WERI-Rb-1 (cell line): ENCODE measurements around the gene LOXL4.

Experiments
- DNase-seq: peaks from one replicate; pipeline ENCODE4 v3.0.0-alpha.2; 2020
- H3K27ac ChIP-seq: fragments of 250-450 bp; sonication (Bioruptor Pico); 2 replicates; pipeline ENCODE4 v1.5.1; 2020; ENCODE audit warnings: mild to moderate bottlenecking, moderate library complexity
- H3K27me3 ChIP-seq: fragments of 250-450 bp; sonication (Bioruptor Pico); 2 replicates; pipeline ENCODE4 v1.5.1; 2021; ENCODE audit warnings: mild to moderate bottlenecking, low read depth, moderate library complexity; ENCODE audit not compliant: insufficient read depth, severe bottlenecking
- H3K36me3 ChIP-seq: fragments of 250-450 bp; sonication (Bioruptor Pico); 2 replicates; pipeline ENCODE4 v1.5.1; 2020; ENCODE audit warnings: mild to moderate bottlenecking, moderate library complexity
- H3K4me3 ChIP-seq: 2 replicates; pipeline ENCODE4 v1.5.1; 2011; ENCODE audit warnings: low read depth, mild to moderate bottlenecking, control low read depth, low read length
- H3K9me3 ChIP-seq: fragments of 250-450 bp; sonication (Bioruptor Pico); 2 replicates; pipeline ENCODE4 v1.5.1; 2021; ENCODE audit warnings: mild to moderate bottlenecking, moderate library complexity; ENCODE audit not compliant: severe bottlenecking
- TF ChIP-seq, protein P1 (sequence below): IDR thresholded peaks from 2 replicates; pipeline ENCODE4 v1.5.1; 2011; ENCODE audit warnings: low read depth, mild to moderate bottlenecking, control low read depth, inconsistent platforms, low read length

Gene LOXL4

GRCh38 chr10:98294270-98294627 lies 26.3 kb upstream of the LOXL4 start:
- TF ChIP-seq, protein P1, sequence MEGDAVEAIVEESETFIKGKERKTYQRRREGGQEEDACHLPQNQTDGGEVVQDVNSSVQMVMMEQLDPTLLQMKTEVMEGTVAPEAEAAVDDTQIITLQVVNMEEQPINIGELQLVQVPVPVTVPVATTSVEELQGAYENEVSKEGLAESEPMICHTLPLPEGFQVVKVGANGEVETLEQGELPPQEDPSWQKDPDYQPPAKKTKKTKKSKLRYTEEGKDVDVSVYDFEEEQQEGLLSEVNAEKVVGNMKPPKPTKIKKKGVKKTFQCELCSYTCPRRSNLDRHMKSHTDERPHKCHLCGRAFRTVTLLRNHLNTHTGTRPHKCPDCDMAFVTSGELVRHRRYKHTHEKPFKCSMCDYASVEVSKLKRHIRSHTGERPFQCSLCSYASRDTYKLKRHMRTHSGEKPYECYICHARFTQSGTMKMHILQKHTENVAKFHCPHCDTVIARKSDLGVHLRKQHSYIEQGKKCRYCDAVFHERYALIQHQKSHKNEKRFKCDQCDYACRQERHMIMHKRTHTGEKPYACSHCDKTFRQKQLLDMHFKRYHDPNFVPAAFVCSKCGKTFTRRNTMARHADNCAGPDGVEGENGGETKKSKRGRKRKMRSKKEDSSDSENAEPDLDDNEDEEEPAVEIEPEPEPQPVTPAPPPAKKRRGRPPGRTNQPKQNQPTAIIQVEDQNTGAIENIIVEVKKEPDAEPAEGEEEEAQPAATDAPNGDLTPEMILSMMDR: no peak
- DNase-seq: no peak
- no peaks in the 10 kb centered on the region; the same call in 1 of the 2 replicates for H3K36me3 ChIP-seq
- H3K4me3 ChIP-seq: no peak overlapping the region
- no peak overlapping the region for H3K27ac ChIP-seq
- H3K27me3 ChIP-seq: no peaks in the 10 kb centered on the region
- H3K9me3 ChIP-seq: no peaks in the 10 kb centered on the region

DNA sequence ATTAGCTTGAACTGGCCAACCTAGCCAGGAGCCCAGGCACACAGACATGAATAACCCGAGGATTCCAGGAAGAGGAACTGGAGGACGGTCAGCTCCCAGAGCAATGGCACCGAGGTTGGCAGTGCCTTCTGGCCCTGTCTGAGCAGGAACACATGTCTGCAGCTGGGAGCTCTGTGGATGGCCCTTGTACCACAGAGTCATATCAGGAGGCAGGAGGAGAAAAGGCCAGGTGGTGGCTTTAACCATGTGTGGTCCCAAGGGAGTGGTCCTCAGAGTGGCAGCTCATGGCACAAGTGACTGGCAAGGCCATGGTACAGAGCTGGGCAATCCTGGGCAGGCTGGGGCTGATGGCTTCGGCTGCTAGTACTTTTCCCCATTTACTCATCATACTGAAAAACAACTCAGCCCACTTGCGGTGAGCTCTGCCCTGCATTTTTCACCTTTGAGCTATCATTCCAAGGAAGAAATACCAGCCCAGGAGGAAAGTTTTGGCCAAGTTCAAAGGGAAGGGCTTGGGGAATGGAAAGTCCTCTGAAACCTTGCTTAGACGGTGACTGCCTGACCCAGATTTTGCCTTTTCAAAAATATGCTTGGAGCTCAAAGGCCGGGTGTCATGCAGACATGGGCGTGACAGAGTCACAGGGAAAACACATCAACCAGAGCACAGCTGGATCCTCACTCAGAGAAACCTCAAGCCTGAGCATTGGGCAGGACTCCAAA lies 25.7 kb upstream of the LOXL4 start:
- Histone ChIP-seq H3K4me3 (no peak overlapping the region), H3K36me3 (no peaks in the 10 kb centered on the region; the same call in 1 of the 2 replicates), H3K9me3 (no peaks in the 10 kb centered on the region), H3K27me3 (no peaks in the 10 kb centered on the region), H3K27ac (no peak overlapping the region)
- TF ChIP-seq, protein P1: no peak
- no peak for DNase-seq

- no peak overlapping the region for H3K4me3 ChIP-seq
- DNase-seq: no peak
- no peaks in the 10 kb centered on the region; the same call in 1 of the 2 replicates for H3K36me3 ChIP-seq
- TF ChIP-seq, protein P1: no peak
- H3K27ac ChIP-seq: no peak overlapping the region
- no peaks in the 10 kb centered on the region for H3K9me3 ChIP-seq
- H3K27me3 ChIP-seq: no peaks in the 10 kb centered on the region
These were observed 25.0 kb upstream of the LOXL4 start for GRCh38 chr10:98292971-98293370.

DNA sequence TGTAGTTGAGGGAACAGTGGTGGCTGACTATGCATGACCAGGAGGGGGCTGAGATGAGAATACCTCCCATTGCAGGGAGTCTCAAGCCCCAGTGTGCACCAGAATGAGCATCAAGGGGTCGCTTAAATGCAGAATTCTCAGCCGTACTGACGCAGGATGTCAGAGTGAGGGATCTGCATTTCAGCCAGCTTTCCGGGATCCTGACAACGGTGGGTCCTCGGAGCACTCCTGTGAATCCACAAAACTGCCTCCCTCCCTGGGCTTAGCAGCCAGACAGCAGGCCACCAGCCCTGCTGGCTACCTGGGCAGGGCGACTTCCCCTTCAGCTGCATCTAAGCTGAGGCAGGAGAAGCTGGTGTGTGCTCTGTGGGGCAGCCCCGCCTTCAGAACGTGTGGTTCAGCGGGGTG lies 21.8 kb upstream of the LOXL4 start:
- H3K36me3 ChIP-seq: no peaks in the 10 kb centered on the region
- TF ChIP-seq, protein P1: no peak
- H3K9me3 ChIP-seq: no peaks in the 10 kb centered on the region
- no peaks in the 10 kb centered on the region for H3K27me3 ChIP-seq
- DNase-seq: no peak
- no peak overlapping the region for H3K27ac ChIP-seq
- H3K4me3 ChIP-seq: no peak overlapping the region

- no peaks in the 10 kb centered on the region for H3K27me3 ChIP-seq
- H3K27ac ChIP-seq: no peak overlapping the region
- TF ChIP-seq, protein P1: no peak
These were observed 19.3 kb upstream of the LOXL4 start for GRCh38 chr10:98287321-98287720.

GRCh38 chr10:98286419-98286818 lies 18.4 kb upstream of the LOXL4 start:
- H3K9me3 ChIP-seq: no peaks in the 10 kb centered on the region
- TF ChIP-seq, protein P1: no peak
- no peak overlapping the region for H3K27ac ChIP-seq
- DNase-seq: no peak
- no peaks in the 10 kb centered on the region for H3K36me3 ChIP-seq
- H3K4me3 ChIP-seq: no peak overlapping the region
- no peaks in the 10 kb centered on the region for H3K27me3 ChIP-seq

More at GRCh38 chr10:98287321-98287720, 19.3 kb upstream of the LOXL4 start:
- no peak overlapping the region for H3K4me3 ChIP-seq
- no peaks in the 10 kb centered on the region for H3K36me3 ChIP-seq
- DNase-seq: no peak
- H3K9me3 ChIP-seq: no peaks in the 10 kb centered on the region
